Subcutaneous abdominal adipose tissue (tissue), 5 donors: ENCODE results near the gene ATP6V0B.
A peak's percentile ranks its signal among the peaks of the same experiment; 100 is the strongest.

Experiments used
- H3K27ac ChIP-seq: one replicate; pipeline ENCODE4 v1.7.0; 2013; ENCODE audit warnings: low read depth, mild to moderate bottlenecking, inconsistent platforms, low read length, moderate library complexity
- H3K27me3 ChIP-seq, 5 donors: one replicate each; pipeline ENCODE4 v1.7.0; 2013; ENCODE audit warnings: low read length in 5 of 5, inconsistent platforms in 1 of 5; ENCODE audit not compliant: control insufficient read depth in 5 of 5, insufficient read depth in 4 of 5
- H3K36me3 ChIP-seq, 5 donors: one replicate each; pipeline ENCODE4 v1.7.0; 2013; ENCODE audit warnings: low read length in 5 of 5; ENCODE audit not compliant: control insufficient read depth in 5 of 5, insufficient read depth in 5 of 5
- H3K4me1 ChIP-seq, 5 donors: one replicate each; pipeline ENCODE4 v1.7.0; 2013; ENCODE audit warnings: low read length in 5 of 5, mild to moderate bottlenecking in 3 of 5, moderate library complexity in 1 of 5; ENCODE audit not compliant: control insufficient read depth in 5 of 5, insufficient read depth in 5 of 5
- H3K4me3 ChIP-seq, 5 donors: one replicate each; pipeline ENCODE4 v1.7.0; 2013; ENCODE audit warnings: low read length in 5 of 5, low read depth in 1 of 5
- H3K9ac ChIP-seq, 5 donors: one replicate each; pipeline ENCODE4 v1.7.0; 2013; ENCODE audit warnings: low read length in 5 of 5, mild to moderate bottlenecking in 4 of 5, moderate library complexity in 3 of 5
- H3K9me3 ChIP-seq, 5 donors: one replicate each; pipeline ENCODE4 v1.7.0; 2013; ENCODE audit warnings: low read length in 5 of 5; ENCODE audit not compliant: control insufficient read depth in 5 of 5
- donor health status: healthy.
- donor health status: healthy.
- donor health status: healthy.
- donor health status: healthy.
- donor health status: healthy.

Gene ATP6V0B

DNA sequence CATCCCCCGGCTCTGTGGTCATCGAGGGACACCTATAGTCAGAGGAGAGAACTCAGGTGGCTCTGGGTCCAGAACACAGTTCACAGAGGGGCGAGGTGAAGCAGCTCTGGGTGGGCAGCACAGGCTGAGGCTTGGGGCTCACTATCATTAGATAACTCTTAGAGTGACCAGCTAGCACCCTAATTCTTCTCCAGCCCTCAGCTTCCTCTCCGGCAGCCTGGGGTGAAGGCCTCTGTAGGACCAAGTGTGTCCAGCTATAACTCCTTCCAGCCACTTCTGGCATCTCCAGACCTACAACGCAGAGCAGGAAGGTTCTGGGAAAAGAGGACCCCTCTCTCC is 39.8 kb upstream of the ATP6V0B start:
- Histone ChIP-seq H3K27ac (no peak overlapping the region), H3K4me1 (peaks cover 0 to 30% (median 26%) of the 10 kb centered on the region in 5 donors), H3K4me3 (no peak overlapping the region), H3K27me3 (peaks cover 13 to 35% (median 23%) of the 10 kb centered on the region in 5 donors), H3K9ac (no peak overlapping the region), H3K36me3 (peaks cover 0 to 11% (median 6%) of the 10 kb centered on the region in 5 donors), H3K9me3 (no peaks in the 10 kb centered on the region)

DNA sequence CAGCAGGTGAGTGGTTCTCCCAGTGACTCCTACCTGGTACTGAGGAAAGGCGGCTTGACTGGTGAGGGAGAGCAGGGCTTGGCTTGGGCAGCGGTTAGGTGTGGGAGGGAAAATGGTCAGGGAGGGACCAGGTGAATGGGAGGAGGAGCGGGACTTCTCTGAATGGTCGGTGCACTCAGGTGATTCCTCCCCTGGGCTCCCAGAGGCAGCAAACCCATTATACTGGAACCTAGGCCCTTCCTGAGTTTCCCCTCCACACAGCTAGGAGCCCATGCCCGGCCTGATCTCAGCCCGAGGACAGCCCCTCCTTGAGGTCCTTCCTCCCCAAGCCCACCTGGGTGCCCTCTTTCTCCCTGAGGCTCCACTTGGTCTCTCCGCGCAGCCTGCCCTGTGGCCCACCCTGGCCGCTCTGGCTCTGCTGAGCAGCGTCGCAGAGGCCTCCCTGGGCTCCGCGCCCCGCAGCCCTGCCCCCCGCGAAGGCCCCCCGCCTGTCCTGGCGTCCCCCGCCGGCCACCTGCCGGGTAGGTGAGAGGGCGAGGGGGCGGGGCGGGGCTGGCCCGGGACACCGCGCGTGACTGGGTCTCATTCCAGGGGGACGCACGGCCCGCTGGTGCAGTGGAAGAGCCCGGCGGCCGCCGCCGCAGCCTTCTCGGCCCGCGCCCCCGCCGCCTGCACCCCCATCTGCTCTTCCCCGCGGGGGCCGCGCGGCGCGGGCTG is 38.9 kb upstream of the ATP6V0B start:
- Histone ChIP-seq H3K4me3 (peak overlapping the region in 4 of 5 donors; percentile 36 to 65 (median 54)), H3K27me3 (peaks cover 13 to 35% (median 23%) of the 10 kb centered on the region in 5 donors), H3K27ac (no peak overlapping the region), H3K9me3 (no peaks in the 10 kb centered on the region), H3K36me3 (peaks cover 0 to 3% (median 0%) of the 10 kb centered on the region in 5 donors), H3K9ac (peak overlapping the region in 1 of 5 donors; percentile 8), H3K4me1 (peaks cover 0 to 30% (median 26%) of the 10 kb centered on the region in 5 donors)

DNA sequence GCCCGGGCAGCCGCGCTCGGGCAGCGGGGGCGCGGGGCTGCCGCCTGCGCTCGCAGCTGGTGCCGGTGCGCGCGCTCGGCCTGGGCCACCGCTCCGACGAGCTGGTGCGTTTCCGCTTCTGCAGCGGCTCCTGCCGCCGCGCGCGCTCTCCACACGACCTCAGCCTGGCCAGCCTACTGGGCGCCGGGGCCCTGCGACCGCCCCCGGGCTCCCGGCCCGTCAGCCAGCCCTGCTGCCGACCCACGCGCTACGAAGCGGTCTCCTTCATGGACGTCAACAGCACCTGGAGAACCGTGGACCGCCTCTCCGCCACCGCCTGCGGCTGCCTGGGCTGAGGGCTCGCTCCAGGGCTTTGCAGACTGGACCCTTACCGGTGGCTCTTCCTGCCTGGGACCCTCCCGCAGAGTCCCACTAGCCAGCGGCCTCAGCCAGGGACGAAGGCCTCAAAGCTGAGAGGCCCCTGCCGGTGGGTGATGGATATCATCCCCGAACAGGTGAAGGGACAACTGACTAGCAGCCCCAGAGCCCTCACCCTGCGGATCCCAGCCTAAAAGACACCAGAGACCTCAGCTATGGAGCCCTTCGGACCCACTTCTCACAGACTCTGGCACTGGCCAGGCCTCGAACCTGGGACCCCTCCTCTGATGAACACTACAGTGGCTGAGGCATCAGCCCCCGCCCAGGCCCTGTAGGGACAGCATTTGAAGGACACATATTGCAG is 38.2 kb upstream of the ATP6V0B start:
- Histone ChIP-seq H3K27ac (no peak overlapping the region), H3K4me3 (peak overlapping the region; percentile 2 to 65 (median 50)), H3K36me3 (no peaks in the 10 kb centered on the region), H3K4me1 (peaks cover 0 to 30% (median 26%) of the 10 kb centered on the region in 5 donors), H3K9ac (peak overlapping the region in 2 of 5 donors; percentile 31 to 32), H3K27me3 (peaks cover 13 to 35% (median 23%) of the 10 kb centered on the region in 5 donors), H3K9me3 (no peaks in the 10 kb centered on the region)

DNA sequence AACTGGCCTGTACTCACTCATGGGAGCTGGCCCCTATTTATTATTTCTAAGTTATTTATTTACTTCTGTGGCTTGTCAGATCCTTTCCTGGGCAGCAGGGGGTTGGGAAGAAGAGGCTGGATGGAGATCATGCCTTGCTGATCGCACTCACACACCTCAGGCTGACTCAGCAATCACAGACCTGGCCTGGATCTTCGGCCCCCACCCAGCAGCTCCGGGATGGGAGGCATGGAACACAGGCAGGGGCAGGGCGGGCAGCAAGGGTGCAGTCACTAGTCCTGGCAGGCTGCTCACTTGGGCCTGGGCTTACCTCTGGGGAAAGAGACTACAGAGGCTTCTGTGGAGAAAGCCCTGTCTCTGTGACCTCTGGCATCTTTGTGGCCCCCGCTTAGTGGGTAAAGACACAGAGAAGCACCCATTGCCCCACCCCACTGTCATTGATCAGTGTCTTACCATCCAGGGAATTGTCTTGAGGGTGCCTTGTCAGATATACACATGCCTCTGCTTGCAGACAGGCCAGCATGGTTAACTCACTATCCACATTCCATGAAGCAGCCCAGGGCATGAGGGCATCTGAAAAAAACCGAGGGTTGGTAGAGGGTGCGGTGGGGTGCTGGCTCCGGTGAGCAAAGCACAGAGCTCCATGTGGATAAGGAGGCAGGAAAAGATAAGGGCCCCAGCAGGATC is 37.4 kb upstream of the ATP6V0B start:
- no peak overlapping the region for H3K27ac ChIP-seq
- H3K4me3 ChIP-seq = peak overlapping the region in 1 of 5 donors; percentile 2
- no peak overlapping the region for H3K9ac ChIP-seq
- no peaks in the 10 kb centered on the region for H3K9me3 ChIP-seq
- peaks cover 0 to 30% (median 26%) of the 10 kb centered on the region in 5 donors for H3K4me1 ChIP-seq
- no peaks in the 10 kb centered on the region for H3K36me3 ChIP-seq
- H3K27me3 ChIP-seq = peaks cover 13 to 35% (median 23%) of the 10 kb centered on the region in 5 donors

DNA sequence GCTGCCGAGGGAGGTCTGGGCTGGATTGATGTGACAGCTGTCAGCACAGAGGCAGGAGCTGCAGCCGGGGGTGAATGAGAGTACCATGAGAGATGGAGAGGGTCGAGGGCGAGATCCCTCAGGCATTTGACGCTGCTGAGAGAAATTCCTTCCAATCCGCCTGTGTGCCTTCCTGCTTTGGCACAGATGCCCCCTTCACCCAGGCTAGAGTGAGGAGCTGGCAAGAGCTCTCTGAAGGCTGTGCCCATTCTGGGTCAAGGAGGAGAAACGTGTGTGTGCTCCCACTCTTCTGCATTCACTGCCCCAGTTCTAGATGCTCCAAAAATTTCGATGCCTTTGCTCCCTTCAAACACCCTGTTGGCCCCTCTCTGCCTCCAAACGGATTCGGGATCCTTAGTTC is 36.4 kb upstream of the ATP6V0B start:
- no peaks in the 10 kb centered on the region for H3K36me3 ChIP-seq
- peaks cover 8 to 27% (median 17%) of the 10 kb centered on the region in 5 donors for H3K27me3 ChIP-seq
- no peaks in the 10 kb centered on the region for H3K9me3 ChIP-seq
- no peak overlapping the region for H3K4me3 ChIP-seq
- no peak overlapping the region for H3K27ac ChIP-seq
- no peak overlapping the region for H3K9ac ChIP-seq
- peaks cover 0 to 24% (median 20%) of the 10 kb centered on the region in 5 donors for H3K4me1 ChIP-seq

DNA sequence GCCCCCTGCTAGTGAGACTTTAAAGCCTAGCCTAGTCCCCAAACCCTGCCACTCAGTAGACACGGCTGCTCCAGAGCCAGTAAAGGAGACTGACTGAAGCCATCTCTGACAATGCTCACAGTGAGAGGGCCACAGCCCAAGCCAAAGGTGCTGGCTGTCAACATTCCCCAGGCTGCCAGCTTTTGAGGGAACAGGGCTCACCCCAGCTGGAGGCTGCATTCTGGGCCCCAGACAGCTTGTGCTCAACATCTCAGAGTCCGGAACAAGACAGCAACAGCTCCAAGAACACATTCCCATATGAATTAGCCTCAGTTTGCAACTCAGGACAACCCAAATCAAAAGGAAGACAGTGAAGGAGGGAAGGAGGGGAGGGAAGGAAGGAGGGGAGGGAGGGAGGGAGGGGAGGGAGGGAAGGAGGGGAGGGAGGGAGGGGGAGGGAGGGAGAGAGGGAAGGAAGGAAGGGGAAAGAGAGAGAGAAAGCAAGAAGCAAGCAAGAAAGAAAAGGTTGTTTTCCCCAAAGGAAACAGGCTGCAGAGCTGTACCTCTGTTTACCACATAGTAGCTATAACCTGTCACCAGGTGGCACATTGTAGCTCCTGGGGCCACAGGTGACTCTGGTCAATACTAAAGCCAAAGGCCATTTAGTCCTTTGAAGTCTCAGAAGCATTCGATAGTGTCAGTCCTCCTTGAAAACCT is 35.7 kb upstream of the ATP6V0B start:
- no peak overlapping the region for H3K4me3 ChIP-seq

DNA sequence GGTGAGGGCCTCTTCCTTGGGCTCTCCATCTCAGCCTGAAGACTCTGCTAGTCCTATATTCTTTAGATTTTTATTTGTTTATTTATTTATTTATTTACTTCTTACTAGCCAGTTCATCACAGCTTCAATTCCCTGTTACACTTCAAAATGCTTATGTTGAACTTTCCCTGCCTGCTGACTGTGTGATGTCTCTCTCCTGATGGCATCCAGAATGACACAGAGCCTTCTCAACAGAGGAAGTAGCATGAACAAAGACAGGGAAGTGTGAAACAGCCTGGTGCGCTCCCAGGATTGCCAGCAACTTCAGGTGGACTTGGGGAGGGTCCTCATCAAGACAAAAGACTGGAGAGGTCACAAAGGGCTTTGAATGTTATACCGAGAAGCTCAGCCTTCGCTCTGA is 32.3 kb upstream of the ATP6V0B start:
- Histone ChIP-seq H3K4me1 (peaks cover 0 to 17% (median 15%) of the 10 kb centered on the region in 5 donors), H3K27me3 (no peaks in the 10 kb centered on the region), H3K9ac (no peak overlapping the region), H3K4me3 (no peak overlapping the region), H3K36me3 (no peaks in the 10 kb centered on the region), H3K9me3 (no peaks in the 10 kb centered on the region), H3K27ac (no peak overlapping the region)

More for the DNA sequence above, 35.7 kb upstream of the ATP6V0B start:
- H3K9me3 ChIP-seq = no peaks in the 10 kb centered on the region
- peaks cover 1 to 21% (median 11%) of the 10 kb centered on the region in 5 donors for H3K27me3 ChIP-seq
- no peak overlapping the region for H3K27ac ChIP-seq
- no peak overlapping the region for H3K9ac ChIP-seq
- no peaks in the 10 kb centered on the region for H3K36me3 ChIP-seq
- H3K4me1 ChIP-seq = peaks cover 0 to 18% (median 14%) of the 10 kb centered on the region in 5 donors

DNA sequence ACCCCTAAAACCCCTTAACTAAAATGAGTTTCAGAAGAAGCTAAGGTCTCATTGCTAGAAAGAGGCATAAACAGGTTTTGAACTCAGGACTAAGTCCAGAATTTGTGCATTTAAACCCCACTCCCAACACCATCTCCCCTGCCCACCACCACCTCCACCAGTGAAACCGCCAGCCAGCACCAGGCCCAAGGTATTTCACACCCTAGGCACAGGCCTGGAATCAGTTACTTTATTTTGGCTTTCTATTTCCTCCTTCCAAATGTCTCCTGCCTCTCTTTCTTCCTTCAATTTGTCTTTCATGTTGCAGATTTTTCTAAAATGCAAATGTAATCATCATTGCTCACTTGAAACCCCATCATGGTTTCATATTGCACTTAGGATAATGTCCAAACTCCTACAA is 29.9 kb upstream of the ATP6V0B start:
- Histone ChIP-seq H3K4me3 (no peak overlapping the region), H3K36me3 (peaks cover 0 to 8% (median 5%) of the 10 kb centered on the region in 5 donors), H3K9me3 (no peaks in the 10 kb centered on the region), H3K4me1 (peaks cover 4 to 32% (median 31%) of the 10 kb centered on the region in 5 donors), H3K27me3 (no peaks in the 10 kb centered on the region), H3K27ac (no peak overlapping the region), H3K9ac (no peak overlapping the region)

DNA sequence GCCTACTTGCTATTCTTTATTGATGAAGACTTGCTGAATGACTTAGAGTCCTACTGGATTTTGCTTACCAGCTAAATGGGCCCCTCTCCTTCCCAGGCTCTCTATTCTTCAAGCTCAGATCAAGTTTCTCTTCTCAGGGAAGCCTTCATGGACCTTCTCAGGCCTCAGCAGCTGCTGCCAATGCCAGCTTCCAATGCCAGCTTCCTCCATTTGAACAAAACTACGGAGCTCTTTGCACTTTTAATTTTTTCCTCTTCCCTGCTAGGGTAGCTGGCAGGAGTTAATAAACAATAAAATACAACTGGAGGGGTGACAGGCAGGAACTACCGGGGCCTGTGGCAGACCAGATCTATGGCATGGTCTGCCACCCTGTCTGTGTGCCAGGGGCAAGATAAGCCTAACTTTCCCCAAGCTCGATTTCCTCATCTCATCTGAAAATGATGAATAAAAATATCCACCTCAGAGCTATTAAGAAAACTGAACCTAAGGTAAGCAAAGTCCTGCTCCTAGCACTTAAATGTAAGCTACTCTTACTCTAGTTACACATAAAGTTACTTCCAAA is 29.0 kb upstream of the ATP6V0B start:
- Histone ChIP-seq H3K4me3 (peak overlapping the region; percentile 65 to 98 (median 93)), H3K27me3 (no peaks in the 10 kb centered on the region), H3K4me1 (peaks cover 4 to 33% (median 31%) of the 10 kb centered on the region in 5 donors), H3K36me3 (peaks cover 7 to 17% (median 12%) of the 10 kb centered on the region in 5 donors), H3K9ac (peak overlapping the region; percentile 56 to 100 (median 94)), H3K9me3 (no peaks in the 10 kb centered on the region), H3K27ac (peak overlapping the region; percentile 98)
